GM18861 (cell line): ENCODE data around the gene GMEB2.
"Not testable (repeated sequence)": the region's sequence is repeated elsewhere in the genome, so short reads cannot be mapped to it uniquely, and the experiment has no call there.

Experiments
- ATAC-seq: cut with Tn5 transposase; IDR thresholded peaks from one replicate; pipeline ENCODE4 v1.9.1; 2021; ENCODE audit not compliant: unreplicated experiment

GMEB2 gene

GRCh38 chr20:63573647-63574131, 53.2 kb downstream of the GMEB2 start:
- ATAC-seq, result no peak

- ATAC-seq, result no peak
Measured at GRCh38 chr20:63572788-63573646, 53.9 kb downstream of the GMEB2 start.

GRCh38 chr20:63572071-63572787, 54.7 kb downstream of the GMEB2 start:
- no peak for ATAC-seq

- ATAC-seq, result not testable (repeated sequence)
Measured at GRCh38 chr20:63571087-63571478, 55.8 kb downstream of the GMEB2 start.

GRCh38 chr20:63570281-63571086, 56.4 kb downstream of the GMEB2 start:
- no peak for ATAC-seq

- no peak for ATAC-seq
Measured at GRCh38 chr20:63568986-63569949, 57.6 kb downstream of the GMEB2 start.

GRCh38 chr20:63568170-63568981, 58.5 kb downstream of the GMEB2 start:
- no peak for ATAC-seq

- no peak for ATAC-seq
Measured at GRCh38 chr20:63567386-63568169, 59.3 kb downstream of the GMEB2 start.

GRCh38 chr20:63567136-63567385, 59.8 kb downstream of the GMEB2 start:
- ATAC-seq, result no peak

- no peak for ATAC-seq
Measured at GRCh38 chr20:63566395-63567135, 60.3 kb downstream of the GMEB2 start.

GRCh38 chr20:63565699-63566335, 61.1 kb downstream of the GMEB2 start:
- ATAC-seq, result no peak

GRCh38 chr20:63565021-63565698, 61.7 kb downstream of the GMEB2 start:
- ATAC-seq, result no peak

GRCh38 chr20:63564036-63564810, 62.7 kb downstream of the GMEB2 start:
- no peak for ATAC-seq

GRCh38 chr20:63563225-63563935, 63.5 kb downstream of the GMEB2 start:
- no peak for ATAC-seq

GRCh38 chr20:63562461-63563224, 64.3 kb downstream of the GMEB2 start:
- no peak for ATAC-seq
